ENCODE results near the gene ZNF236.

GRCh38 chr18:76823587-76824011 is 1.2 kb downstream of the ZNF236 start:
- TF ChIP-seq, protein P1, sequence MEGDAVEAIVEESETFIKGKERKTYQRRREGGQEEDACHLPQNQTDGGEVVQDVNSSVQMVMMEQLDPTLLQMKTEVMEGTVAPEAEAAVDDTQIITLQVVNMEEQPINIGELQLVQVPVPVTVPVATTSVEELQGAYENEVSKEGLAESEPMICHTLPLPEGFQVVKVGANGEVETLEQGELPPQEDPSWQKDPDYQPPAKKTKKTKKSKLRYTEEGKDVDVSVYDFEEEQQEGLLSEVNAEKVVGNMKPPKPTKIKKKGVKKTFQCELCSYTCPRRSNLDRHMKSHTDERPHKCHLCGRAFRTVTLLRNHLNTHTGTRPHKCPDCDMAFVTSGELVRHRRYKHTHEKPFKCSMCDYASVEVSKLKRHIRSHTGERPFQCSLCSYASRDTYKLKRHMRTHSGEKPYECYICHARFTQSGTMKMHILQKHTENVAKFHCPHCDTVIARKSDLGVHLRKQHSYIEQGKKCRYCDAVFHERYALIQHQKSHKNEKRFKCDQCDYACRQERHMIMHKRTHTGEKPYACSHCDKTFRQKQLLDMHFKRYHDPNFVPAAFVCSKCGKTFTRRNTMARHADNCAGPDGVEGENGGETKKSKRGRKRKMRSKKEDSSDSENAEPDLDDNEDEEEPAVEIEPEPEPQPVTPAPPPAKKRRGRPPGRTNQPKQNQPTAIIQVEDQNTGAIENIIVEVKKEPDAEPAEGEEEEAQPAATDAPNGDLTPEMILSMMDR (IDR thresholded peaks at IDR 0.05), result no peak
- no peak for TF ChIP-seq ZFX (IDR thresholded peaks at IDR 0.05; ENCODE audit: borderline replicate concordance)

Measured in 22Rv1 (cell line).